ENCODE measurements around the gene LRRTM4.

Gene LRRTM4

GRCh38 chr2:77013457-77013856, 508.7 kb downstream of the LRRTM4 start:
- TF ChIP-seq CTCF (IDR thresholded peaks at IDR 0.05): no peak

- no peak for TF ChIP-seq CTCF (IDR thresholded peaks at IDR 0.05)
These were observed 512.9 kb downstream of the LRRTM4 start for GRCh38 chr2:77009307-77009706.

- TF ChIP-seq CTCF (IDR thresholded peaks at IDR 0.05): no peak
These were observed 513.3 kb downstream of the LRRTM4 start for GRCh38 chr2:77008853-77009252.

GRCh38 chr2:77007686-77008085, 514.5 kb downstream of the LRRTM4 start:
- TF ChIP-seq CTCF (IDR thresholded peaks at IDR 0.05): no peak

- no peak for TF ChIP-seq CTCF (IDR thresholded peaks at IDR 0.05)
These were observed 516.7 kb downstream of the LRRTM4 start for GRCh38 chr2:77005522-77005921.

- no peak for TF ChIP-seq CTCF (IDR thresholded peaks at IDR 0.05)
These were observed 520.3 kb downstream of the LRRTM4 start for GRCh38 chr2:77001895-77002294.

GRCh38 chr2:76998704-76999103, 523.5 kb downstream of the LRRTM4 start:
- no peak for TF ChIP-seq CTCF (IDR thresholded peaks at IDR 0.05)

GRCh38 chr2:76998152-76998551, 524.0 kb downstream of the LRRTM4 start:
- no peak for TF ChIP-seq CTCF (IDR thresholded peaks at IDR 0.05)
